ENCODE measurements around the gene LENEP. TPM values are rescaled to one million over a fixed set of nuclear protein-coding genes. Genes with fewer than 3 reads are reported as not detected.

The LENEP gene, protein sequence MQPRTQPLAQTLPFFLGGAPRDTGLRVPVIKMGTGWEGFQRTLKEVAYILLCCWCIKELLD
- total RNA-seq (1 to 10 TPM in 3 of 5 experiments, not detected in 2; 1.4 to 3.2 (median 2.6) TPM), polyA plus RNA-seq (not detected), total RNA-seq (not detected)

GRCh38 chr1:154993572-154994268 lies at the start of gene LENEP:
Gene LENEP (plus strand): TSS chr1:154993586. CDS start chr1:154993608, 22 bp downstream.
- peaks cover 16 to 34% (median 32%) of the 10 kb centered on the region in 7 donors for H3K4me1 Mint-ChIP-seq
- H3K36me3 Mint-ChIP-seq = peaks cover 0 to 17% (median 5%) of the 10 kb centered on the region in 5 donors
- H3K27me3 Mint-ChIP-seq = no peaks in the 10 kb centered on the region
- H3K4me3 ChIP-seq (ENCODE audit: low read length) = no peak within 1 kb of the TSS
- ChIA-PET POLR2A (interaction anchor here (0.7 to 18.2 kb wide), 13 partner anchors 8 to 57 kb away, joined by 3 to 270 read pairs (median 4); partner anchors contain the start of genes CKS1B, FLAD1, PMVK and PYGO2), CTCF (interaction anchor here (1.0 to 17.9 kb wide), 7 partner anchors 11 to 64 kb away, joined by 3 to 291 read pairs (median 5); partner anchors contain the start of genes FLAD1, PBXIP1 and PMVK)
- H3K4me3 Mint-ChIP-seq = no peak within 1 kb of the TSS
- H3K36me3 ChIP-seq (ENCODE audit: control insufficient read depth in 2 of 3, insufficient read depth in 3 of 3, low read length in 3 of 3) = peaks cover under 1 to 24% (median 3%) of the 10 kb centered on the region in 3 experiments
- H3K9me3 Mint-ChIP-seq = no peaks in the 10 kb centered on the region
- H3K9me3 ChIP-seq (ENCODE audit: control insufficient read depth in 2 of 3, low read length in 3 of 3) = no peaks in the 10 kb centered on the region
- intact Hi-C loops (cut with micrococcal nuclease) = no loop called here
- ATAC-seq = no peak
- DNase-seq = no peak
- peaks cover 4 to 13% of the 10 kb centered on the region in 2 donors for H3K4me1 ChIP-seq (ENCODE audit: control insufficient read depth in 2 of 2, insufficient read depth in 2 of 2, low read length in 2 of 2)
- H3K27me3 ChIP-seq (ENCODE audit: control insufficient read depth in 2 of 2, insufficient read depth in 2 of 2, low read length in 2 of 2) = no peaks in the 10 kb centered on the region
- no peak within 1 kb of the TSS for H3K27ac Mint-ChIP-seq
- H3K27ac ChIP-seq (ENCODE audit: low read depth, low read length) = no peak within 1 kb of the TSS

DNA sequence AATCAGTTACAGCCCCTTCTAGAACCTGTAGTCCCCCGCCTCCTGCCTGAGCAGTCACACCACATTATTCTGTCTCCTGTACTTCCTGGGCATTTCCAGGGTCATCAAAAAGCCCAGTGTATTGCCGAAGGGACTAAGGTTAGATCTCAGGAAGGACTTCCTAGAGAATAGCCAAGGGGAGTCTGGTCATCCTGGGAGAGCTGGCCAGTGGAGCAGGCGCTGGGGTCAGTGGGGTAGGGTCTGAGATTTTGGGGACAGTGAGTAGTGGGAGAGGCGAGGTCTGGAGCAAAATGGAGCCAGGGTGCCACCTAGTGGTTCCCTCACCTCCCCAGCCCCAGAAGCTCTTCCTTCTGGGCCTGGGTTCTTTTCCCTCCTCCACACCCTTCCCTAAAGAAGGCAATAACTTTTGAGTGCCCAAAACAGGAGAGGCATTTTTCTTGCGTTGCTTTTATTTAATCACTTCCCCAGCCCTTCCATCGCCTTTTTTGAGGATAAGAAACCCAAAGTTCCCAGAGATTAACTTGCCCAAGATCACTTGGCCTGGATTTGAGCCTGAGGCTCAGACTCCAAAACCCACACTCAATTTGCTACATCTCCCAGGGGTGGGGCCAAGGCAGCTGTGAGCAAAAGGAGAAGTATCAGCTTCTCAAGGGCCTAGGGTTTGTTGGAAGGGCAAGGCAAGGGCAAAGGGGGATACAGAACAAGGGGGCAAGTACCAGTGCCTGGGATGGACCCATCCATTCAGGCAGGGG lies 49.6 kb upstream of the LENEP start:
- H3K9me3 Mint-ChIP-seq = peaks cover 0 to 5% (median 0%) of the 10 kb centered on the region in 11 donors
- CTCF ChIA-PET = interaction anchor here (0.6 to 2.3 kb wide), 10 partner anchors 8 to 274 kb away, joined by 3 to 18 read pairs (median 3); partner anchors contain the start of gene PMVK
- POLR2A ChIA-PET = interaction anchor here (1.1 to 2.5 kb wide), 2 partner anchors 17 to 56 kb away, joined by 6 read pairs; partner anchors contain the start of gene PYGO2
- no peak overlapping the region for H3K4me3 ChIP-seq (ENCODE audit: low read length)
- ATAC-seq (peak; percentile 43), DNase-seq (peak in 1 of 9 donors; percentile 57)
- H3K27me3 Mint-ChIP-seq = no peaks in the 10 kb centered on the region
- H3K36me3 Mint-ChIP-seq = peaks cover 0 to 16% (median 9%) of the 10 kb centered on the region in 5 donors
- H3K9me3 ChIP-seq (ENCODE audit: control insufficient read depth in 2 of 3, low read length in 3 of 3) = no peaks in the 10 kb centered on the region
- no peaks in the 10 kb centered on the region for H3K27me3 ChIP-seq (ENCODE audit: control insufficient read depth in 2 of 2, insufficient read depth in 2 of 2, low read length in 2 of 2)
- H3K36me3 ChIP-seq (ENCODE audit: control insufficient read depth in 2 of 3, insufficient read depth in 3 of 3, low read length in 3 of 3) = peaks cover 11 to 49% (median 20%) of the 10 kb centered on the region in 3 experiments
- intact Hi-C loops (cut with micrococcal nuclease) = loop anchor here in 1 of 2 donors (1.0 kb wide), 1 partner anchor 385 kb away; no protein-coding TSS in a partner anchor
- H3K27ac Mint-ChIP-seq = peak overlapping the region; percentile 52 to 95 (median 88)
- peak overlapping the region; percentile 65 for H3K27ac ChIP-seq (ENCODE audit: low read depth, low read length)
- H3K4me3 Mint-ChIP-seq = peak overlapping the region in 6 of 10 donors; percentile 7 to 67 (median 26)
- H3K4me1 ChIP-seq (ENCODE audit: control insufficient read depth in 2 of 2, insufficient read depth in 2 of 2, low read length in 2 of 2) = peaks cover 38 to 42% of the 10 kb centered on the region in 2 donors
- peaks cover 43 to 60% (median 52%) of the 10 kb centered on the region in 7 donors for H3K4me1 Mint-ChIP-seq

DNA sequence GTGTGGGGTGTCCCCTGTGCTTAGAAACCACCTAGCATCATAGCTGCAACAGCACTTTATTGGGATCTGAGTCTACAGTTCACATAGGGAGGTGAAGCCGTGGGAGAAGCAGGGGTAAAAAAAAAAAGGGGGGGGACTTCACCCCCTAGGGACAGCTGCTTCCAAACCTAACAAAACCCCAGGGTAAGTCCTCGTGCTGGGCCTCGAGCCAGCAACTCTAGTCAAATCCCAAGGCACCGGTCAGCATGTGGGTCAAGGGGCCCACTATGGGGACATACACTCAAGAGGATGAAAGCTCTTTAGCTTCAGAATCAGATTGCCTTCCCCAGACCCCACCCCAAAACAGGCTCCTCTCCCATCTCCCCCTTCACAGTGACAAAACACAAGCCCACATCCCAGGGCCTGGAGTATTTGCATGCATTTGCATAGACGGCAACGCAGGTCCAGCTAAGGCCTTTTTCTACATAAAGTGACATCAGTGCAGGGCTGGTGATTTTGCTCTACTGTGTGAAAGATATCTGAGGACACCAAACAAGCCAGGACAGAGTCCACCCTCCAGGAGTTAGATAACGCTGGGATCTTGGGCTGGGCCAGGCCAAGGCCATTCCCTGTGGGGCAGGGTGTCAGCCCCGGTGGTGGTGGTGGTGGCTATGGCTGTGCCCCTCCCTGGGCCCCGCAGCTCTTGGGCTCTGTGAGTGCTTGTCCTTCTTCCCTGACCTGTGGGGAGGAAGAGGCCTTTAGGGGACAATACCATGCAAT lies 48.8 kb upstream of the LENEP start:
- ChIA-PET POLR2A (interaction anchor here (0.7 to 2.5 kb wide), 5 partner anchors 8 to 73 kb away, joined by 3 to 6 read pairs (median 6); partner anchors contain the start of genes PMVK and PYGO2), CTCF (interaction anchor here (0.7 to 2.3 kb wide), 11 partner anchors 8 to 385 kb away, joined by 3 to 18 read pairs (median 3); partner anchors contain the start of gene PMVK)
- Mint-ChIP-seq H3K4me1 (peaks cover 38 to 57% (median 50%) of the 10 kb centered on the region in 7 donors), H3K9me3 (peaks cover 0 to 3% (median 0%) of the 10 kb centered on the region in 11 donors), H3K36me3 (peaks cover 0 to 16% (median 10%) of the 10 kb centered on the region in 5 donors), H3K4me3 (no peak overlapping the region), H3K27me3 (no peaks in the 10 kb centered on the region), H3K27ac (peak overlapping the region in 8 of 9 donors; percentile 63 to 95 (median 88))
- ATAC-seq (no peak), DNase-seq (no peak)
- Histone ChIP-seq H3K36me3 (ENCODE audit: control insufficient read depth in 2 of 3, insufficient read depth in 3 of 3, low read length in 3 of 3) (peaks cover 11 to 50% (median 20%) of the 10 kb centered on the region in 3 experiments), H3K27me3 (ENCODE audit: control insufficient read depth in 2 of 2, insufficient read depth in 2 of 2, low read length in 2 of 2) (no peaks in the 10 kb centered on the region), H3K27ac (ENCODE audit: low read depth, low read length) (peak overlapping the region; percentile 65), H3K4me3 (ENCODE audit: low read length) (no peak overlapping the region), H3K4me1 (ENCODE audit: control insufficient read depth in 2 of 2, insufficient read depth in 2 of 2, low read length in 2 of 2) (peaks cover 38 to 42% of the 10 kb centered on the region in 2 donors), H3K9me3 (ENCODE audit: control insufficient read depth in 2 of 3, low read length in 3 of 3) (no peaks in the 10 kb centered on the region)
- intact Hi-C loops (cut with micrococcal nuclease) = loop anchor here in 1 of 2 donors (1.0 kb wide), 1 partner anchor 385 kb away; no protein-coding TSS in a partner anchor

DNA sequence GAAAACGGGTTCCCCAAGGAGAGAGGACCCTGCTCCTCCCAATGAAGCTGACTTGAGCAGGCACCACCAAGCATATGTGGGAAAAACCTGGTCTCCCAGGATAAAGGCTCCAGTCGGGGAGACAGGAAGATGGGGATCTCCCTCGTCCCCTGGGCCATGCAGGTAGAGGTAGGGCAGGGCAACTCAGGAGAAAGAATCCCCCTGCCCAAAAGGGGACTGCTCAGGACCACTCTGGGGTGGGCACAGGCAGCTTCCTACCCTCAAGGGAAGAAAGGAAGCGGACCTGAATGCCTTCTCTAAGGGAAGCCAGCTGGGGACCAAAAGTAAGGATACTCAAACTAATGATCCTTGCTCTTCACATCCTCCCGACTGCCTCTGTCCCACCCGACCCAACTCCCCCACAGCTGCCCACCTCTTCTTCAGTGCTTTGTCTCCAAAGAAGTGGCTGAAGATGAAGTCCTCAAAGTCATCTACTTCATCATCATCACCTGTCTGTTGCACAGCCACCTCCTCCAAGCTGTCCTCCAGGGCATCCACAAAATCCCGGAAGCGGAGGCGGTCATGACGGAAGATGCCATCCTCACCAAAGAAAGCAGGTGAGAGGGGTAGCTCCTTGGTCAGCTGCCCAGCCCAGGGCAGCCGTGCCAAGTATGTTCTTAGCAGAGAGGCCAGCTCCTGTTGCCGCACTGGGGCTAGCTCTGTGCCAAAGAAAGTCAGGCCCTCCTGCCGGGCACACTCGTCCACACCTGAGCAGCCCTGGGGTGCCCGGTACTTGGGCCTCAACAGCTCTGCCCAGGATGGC lies 48.0 kb upstream of the LENEP start:
- intact Hi-C loops (cut with micrococcal nuclease) = no loop called here
- DNase-seq (no peak), ATAC-seq (no peak)
- no peaks in the 10 kb centered on the region for H3K27me3 ChIP-seq (ENCODE audit: control insufficient read depth in 2 of 2, insufficient read depth in 2 of 2, low read length in 2 of 2)
- H3K27ac ChIP-seq (ENCODE audit: low read depth, low read length) = peak overlapping the region; percentile 65
- H3K9me3 ChIP-seq (ENCODE audit: control insufficient read depth in 2 of 3, low read length in 3 of 3) = no peaks in the 10 kb centered on the region
- H3K27me3 Mint-ChIP-seq = no peaks in the 10 kb centered on the region
- H3K9me3 Mint-ChIP-seq = peaks cover 0 to 3% (median 0%) of the 10 kb centered on the region in 11 donors
- peak overlapping the region in 3 of 9 donors; percentile 31 to 88 (median 41) for H3K27ac Mint-ChIP-seq
- H3K4me1 Mint-ChIP-seq = peaks cover 37 to 54% (median 45%) of the 10 kb centered on the region in 7 donors
- peaks cover 0 to 18% (median 10%) of the 10 kb centered on the region in 5 donors for H3K36me3 Mint-ChIP-seq
- ChIA-PET CTCF (interaction anchor here (0.6 to 2.3 kb wide), 6 partner anchors 9 to 386 kb away, joined by 3 to 18 read pairs (median 3); partner anchors contain the start of gene PMVK), POLR2A (interaction anchor here (0.5 to 2.5 kb wide), 8 partner anchors 8 to 1010 kb away, joined by 3 to 8 read pairs (median 4); partner anchors contain the start of genes PMVK and PYGO2)
- H3K4me3 Mint-ChIP-seq = no peak overlapping the region
- H3K36me3 ChIP-seq (ENCODE audit: control insufficient read depth in 2 of 3, insufficient read depth in 3 of 3, low read length in 3 of 3) = peaks cover 11 to 52% (median 22%) of the 10 kb centered on the region in 3 experiments
- peaks cover 38 to 39% of the 10 kb centered on the region in 2 donors for H3K4me1 ChIP-seq (ENCODE audit: control insufficient read depth in 2 of 2, insufficient read depth in 2 of 2, low read length in 2 of 2)
- H3K4me3 ChIP-seq (ENCODE audit: low read length) = no peak overlapping the region
